ENCODE measurements around the gene LRRC3B. TPM values are rescaled to one million over a fixed set of nuclear protein-coding genes. Genes with fewer than 3 reads are reported as not detected.
"Not testable (repeated sequence)": the region's sequence is repeated elsewhere in the genome, so short reads cannot be mapped to it uniquely, and the experiment has no call there.

Gene LRRC3B, protein sequence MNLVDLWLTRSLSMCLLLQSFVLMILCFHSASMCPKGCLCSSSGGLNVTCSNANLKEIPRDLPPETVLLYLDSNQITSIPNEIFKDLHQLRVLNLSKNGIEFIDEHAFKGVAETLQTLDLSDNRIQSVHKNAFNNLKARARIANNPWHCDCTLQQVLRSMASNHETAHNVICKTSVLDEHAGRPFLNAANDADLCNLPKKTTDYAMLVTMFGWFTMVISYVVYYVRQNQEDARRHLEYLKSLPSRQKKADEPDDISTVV
- not detected for total RNA-seq

DNA sequence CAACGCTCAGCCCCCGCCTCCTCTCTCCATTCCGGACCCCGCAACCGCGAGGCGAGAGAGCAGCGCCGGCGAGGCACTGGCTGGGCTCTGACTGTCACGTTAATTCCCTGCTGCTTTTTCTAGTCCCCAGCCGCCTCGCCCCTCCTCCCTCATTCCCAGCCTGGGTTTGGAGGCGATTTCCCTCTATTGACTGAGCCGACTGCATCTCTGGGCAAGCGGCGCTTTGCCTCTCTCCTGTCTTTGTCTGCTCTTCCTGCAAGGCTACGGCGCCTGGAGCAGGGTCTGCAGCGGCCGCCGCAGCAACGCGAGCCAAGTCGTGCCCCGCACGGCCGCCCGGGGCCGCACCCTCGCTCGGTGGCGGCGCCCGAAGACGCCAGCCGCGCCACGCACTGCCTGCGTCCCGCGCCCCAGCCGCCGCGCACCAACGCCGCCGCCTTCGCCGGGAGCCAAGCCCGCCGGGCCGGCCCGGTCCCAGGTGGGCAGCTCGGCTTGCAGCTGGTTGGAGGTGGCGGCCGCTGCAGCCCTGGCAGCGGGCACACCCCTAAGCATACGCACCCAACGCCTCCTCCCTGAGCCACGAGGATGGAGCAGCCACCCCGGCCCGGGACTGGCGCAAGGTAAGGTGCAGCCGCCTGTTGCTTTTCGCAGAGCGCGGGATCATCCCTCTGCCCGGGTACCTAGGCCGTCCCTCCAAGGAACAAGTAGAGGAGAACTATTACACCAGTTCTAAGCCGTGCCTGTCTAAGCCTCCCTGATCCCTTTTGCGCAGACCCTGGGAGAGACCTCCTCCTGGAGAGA lies at the start of gene LRRC3B:
LRRC3B (plus strand) TSS at position 152 of the 798 bp plus-strand sequence. CDS start 86,901 bp downstream, outside the sequence.
- ChIA-PET CTCF (no interaction called here), POLR2A (no interaction called here)
- Mint-ChIP-seq H3K27me3 (peaks cover 39% of the 10 kb centered on the region), H3K27ac (no peak within 1 kb of the TSS), H3K9me3 (ENCODE audit: low read depth) (no peaks in the 10 kb centered on the region), H3K4me3 (no peak within 1 kb of the TSS), H3K36me3 (ENCODE audit: low read depth) (no peaks in the 10 kb centered on the region), H3K4me1 (no peaks in the 10 kb centered on the region)
- intact Hi-C loops (cut with DNase I, micrococcal nuclease): no loop called here
- ATAC-seq (no peak), DNase-seq (no peak)

DNA sequence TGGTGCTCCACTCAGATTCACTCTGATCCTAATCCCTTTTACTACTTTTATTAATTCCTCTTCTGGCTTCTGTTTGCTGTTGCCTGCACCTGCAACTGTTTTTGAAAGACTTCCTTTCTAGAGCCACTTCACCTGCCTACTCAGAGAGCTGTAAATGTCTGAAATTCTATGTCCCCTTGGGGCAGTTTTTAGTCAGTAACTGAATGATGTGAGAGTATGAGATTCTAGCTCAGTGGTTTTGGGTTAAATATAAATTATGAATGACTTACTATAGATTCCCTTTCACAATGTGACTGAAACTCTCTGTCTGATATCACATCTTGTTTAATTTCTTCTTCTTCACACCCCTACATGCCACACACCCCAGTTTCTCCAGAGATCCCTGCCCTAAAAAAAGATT lies 47.8 kb upstream of the LRRC3B start:
- Mint-ChIP-seq H3K4me1 (no peaks in the 10 kb centered on the region), H3K4me3 (no peak overlapping the region), H3K27ac (no peak overlapping the region), H3K36me3 (ENCODE audit: low read depth) (no peaks in the 10 kb centered on the region), H3K27me3 (no peaks in the 10 kb centered on the region), H3K9me3 (ENCODE audit: low read depth) (peaks cover 10% of the 10 kb centered on the region)
- POLR2A ChIA-PET: no interaction called here
- no peak for DNase-seq
- CTCF ChIA-PET: no interaction called here
- intact Hi-C loops (cut with DNase I, micrococcal nuclease): no loop called here
- no peak for ATAC-seq

DNA sequence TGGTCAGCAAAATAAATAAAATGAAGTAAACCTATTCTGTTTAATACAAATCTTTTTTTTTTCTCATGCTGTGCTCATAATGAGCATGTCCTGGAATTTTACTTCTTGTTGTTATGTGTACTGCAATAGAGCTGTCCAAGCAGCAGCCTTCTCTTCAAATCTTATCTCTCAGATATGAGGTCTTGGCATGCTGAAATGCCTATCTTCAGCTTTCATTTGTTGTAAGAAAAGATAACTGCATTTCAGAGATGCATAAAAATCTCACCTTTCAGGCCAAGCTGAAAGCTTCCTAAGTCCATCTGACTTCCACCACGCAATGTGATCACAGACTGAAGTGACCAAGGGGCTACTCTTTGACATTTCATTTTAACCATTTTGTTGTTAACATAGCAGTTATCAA lies 43.5 kb upstream of the LRRC3B start:
- POLR2A ChIA-PET: no interaction called here
- ATAC-seq: no peak
- Mint-ChIP-seq H3K27me3 (no peaks in the 10 kb centered on the region), H3K4me1 (no peaks in the 10 kb centered on the region), H3K27ac (no peak overlapping the region), H3K9me3 (ENCODE audit: low read depth) (peaks cover 5% of the 10 kb centered on the region), H3K36me3 (ENCODE audit: low read depth) (no peaks in the 10 kb centered on the region), H3K4me3 (no peak overlapping the region)
- DNase-seq: no peak
- CTCF ChIA-PET: interaction anchor here (0.7 kb wide), 1 partner anchor 931 kb away, joined by 5 read pairs; no protein-coding TSS in a partner anchor
- intact Hi-C loops (cut with DNase I, micrococcal nuclease): no loop called here

DNA sequence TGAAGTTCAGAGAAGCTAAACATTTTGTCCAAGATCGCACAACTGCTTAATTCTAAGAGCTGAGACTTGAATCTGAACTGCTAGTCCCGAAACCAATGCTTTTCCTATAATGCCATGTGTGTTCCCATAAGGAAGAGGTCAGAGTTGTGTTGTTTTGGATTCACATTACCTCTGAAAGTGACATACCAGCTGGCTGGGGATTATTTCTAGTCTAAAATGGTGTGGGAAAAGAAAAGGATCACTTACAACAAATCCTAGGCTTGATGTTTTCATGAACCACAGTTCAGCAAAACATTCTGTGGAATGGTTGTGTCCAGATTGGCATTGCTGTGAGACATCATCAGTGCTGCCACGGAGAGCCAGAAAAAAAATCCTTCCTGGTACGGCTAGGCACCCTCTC lies 35.0 kb upstream of the LRRC3B start:
- Mint-ChIP-seq H3K4me1 (no peaks in the 10 kb centered on the region), H3K27ac (no peak overlapping the region), H3K4me3 (no peak overlapping the region), H3K27me3 (no peaks in the 10 kb centered on the region), H3K36me3 (ENCODE audit: low read depth) (no peaks in the 10 kb centered on the region), H3K9me3 (ENCODE audit: low read depth) (peaks cover 11% of the 10 kb centered on the region)
- ChIA-PET POLR2A (no interaction called here), CTCF (interaction anchor here (0.5 kb wide), 1 partner anchor 15 kb away, joined by 3 read pairs; no protein-coding TSS in a partner anchor)
- DNase-seq: no peak
- no peak for ATAC-seq
- intact Hi-C loops (cut with DNase I, micrococcal nuclease): no loop called here

DNA sequence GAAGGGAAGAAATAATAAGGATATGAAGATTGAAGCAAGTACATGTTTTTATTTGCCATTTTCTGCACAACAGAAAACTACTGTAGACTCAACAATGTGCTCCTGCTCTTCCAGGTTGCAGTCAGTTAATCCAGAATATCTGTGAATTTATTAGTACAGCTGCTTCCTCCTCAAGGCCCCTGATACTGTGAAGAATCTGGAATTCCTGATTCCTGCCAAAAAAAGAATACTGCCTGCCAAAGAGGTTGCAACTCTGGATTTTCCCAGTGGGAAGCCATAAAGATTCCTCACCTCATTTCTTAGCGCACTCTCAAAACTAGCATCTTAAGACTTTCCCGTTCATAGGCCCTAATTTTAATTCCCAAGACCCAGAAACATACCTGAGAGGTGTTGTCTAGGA lies 33.6 kb upstream of the LRRC3B start:
- no peak overlapping the region for H3K27ac Mint-ChIP-seq
- ATAC-seq: no peak

DNA sequence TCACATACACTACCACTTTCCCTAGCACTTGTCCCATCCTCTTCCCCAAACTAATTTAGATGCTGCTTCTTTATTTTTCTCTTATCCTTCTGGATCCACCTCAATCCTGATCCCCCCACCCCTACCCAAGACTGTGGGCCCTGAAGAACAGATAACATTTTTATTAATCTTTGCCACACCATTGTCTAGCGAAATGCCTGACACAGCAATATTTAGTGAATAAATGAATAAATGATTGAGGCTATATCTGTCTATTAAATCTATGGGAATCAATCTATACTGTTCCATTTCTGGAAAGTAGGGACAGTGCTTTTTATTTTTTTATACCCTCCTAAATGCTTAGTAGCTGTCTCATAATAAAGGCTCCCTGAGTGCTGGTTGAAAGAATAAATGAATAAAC lies 32.9 kb upstream of the LRRC3B start:
- ATAC-seq: no peak
- no peaks in the 10 kb centered on the region for H3K27me3 Mint-ChIP-seq
- POLR2A ChIA-PET: no interaction called here

More for the DNA sequence above, 33.6 kb upstream of the LRRC3B start:
- ChIA-PET CTCF (no interaction called here), POLR2A (no interaction called here)
- no peak for DNase-seq
- H3K4me3 Mint-ChIP-seq: no peak overlapping the region
- peaks cover 10% of the 10 kb centered on the region for H3K9me3 Mint-ChIP-seq (ENCODE audit: low read depth)
- intact Hi-C loops (cut with DNase I, micrococcal nuclease): no loop called here
- H3K36me3 Mint-ChIP-seq (ENCODE audit: low read depth): no peaks in the 10 kb centered on the region
- no peaks in the 10 kb centered on the region for H3K27me3 Mint-ChIP-seq
- H3K4me1 Mint-ChIP-seq: no peaks in the 10 kb centered on the region

DNA sequence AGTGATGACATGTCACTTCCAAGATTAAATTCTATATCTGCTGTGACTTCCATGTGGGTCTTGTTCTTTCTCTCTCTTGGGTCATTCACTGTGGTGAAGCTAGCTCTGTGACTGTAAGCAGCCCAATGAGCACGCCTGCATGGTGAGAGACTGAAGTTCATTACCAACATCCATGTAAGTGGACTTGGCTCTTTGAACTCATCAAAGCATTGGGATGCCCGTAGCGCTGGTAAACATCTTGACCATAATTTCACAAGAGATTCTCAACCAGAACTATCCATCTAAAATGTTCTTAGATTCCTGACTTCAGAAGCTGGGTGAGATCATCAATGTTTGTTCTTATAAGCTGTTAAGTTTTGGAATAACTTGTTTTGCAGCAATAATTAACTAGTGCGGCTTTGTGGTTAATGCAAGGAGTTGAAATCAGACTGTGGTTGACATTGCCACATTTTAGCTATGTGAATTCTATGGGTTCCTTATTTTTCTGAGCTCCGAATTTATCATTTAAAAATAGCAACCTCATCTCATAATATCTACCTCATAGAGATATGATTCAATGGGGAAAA lies 31.6 kb upstream of the LRRC3B start:
- Mint-ChIP-seq H3K27me3 (no peaks in the 10 kb centered on the region), H3K27ac (no peak overlapping the region), H3K4me3 (no peak overlapping the region), H3K9me3 (ENCODE audit: low read depth) (peaks cover 14% of the 10 kb centered on the region), H3K4me1 (no peaks in the 10 kb centered on the region), H3K36me3 (ENCODE audit: low read depth) (no peaks in the 10 kb centered on the region)
- no peak for ATAC-seq
- intact Hi-C loops (cut with DNase I, micrococcal nuclease): no loop called here
- ChIA-PET POLR2A (no interaction called here), CTCF (interaction anchor here (0.6 kb wide), 1 partner anchor 93 kb away, joined by 3 read pairs; no protein-coding TSS in a partner anchor)
- no peak for DNase-seq

More for the DNA sequence above, 32.9 kb upstream of the LRRC3B start:
- Mint-ChIP-seq H3K36me3 (ENCODE audit: low read depth) (no peaks in the 10 kb centered on the region), H3K4me1 (no peaks in the 10 kb centered on the region), H3K9me3 (ENCODE audit: low read depth) (peaks cover 10% of the 10 kb centered on the region), H3K27ac (no peak overlapping the region), H3K4me3 (no peak overlapping the region)
- CTCF ChIA-PET: no interaction called here
- DNase-seq: no peak
- intact Hi-C loops (cut with DNase I, micrococcal nuclease): no loop called here

DNA sequence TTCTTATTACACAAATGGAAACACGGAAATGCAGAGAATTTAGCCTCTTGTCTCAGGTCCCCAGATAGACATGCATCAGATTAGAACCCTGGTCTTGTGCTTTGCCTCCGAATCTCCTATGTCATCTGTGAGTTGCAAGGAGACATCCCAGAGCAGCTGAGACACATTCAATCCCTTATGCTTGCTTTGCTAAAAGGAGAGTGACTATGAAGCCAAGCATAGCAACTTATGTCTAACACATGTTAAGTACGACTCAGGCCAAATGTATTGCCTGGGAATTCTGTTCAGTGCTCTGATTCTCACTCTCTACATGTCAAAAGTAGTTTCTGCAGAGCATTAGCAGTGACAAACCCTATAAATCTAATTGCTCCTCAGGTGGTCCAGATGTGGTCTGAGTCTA lies 30.6 kb upstream of the LRRC3B start:
- no peak for ATAC-seq
- intact Hi-C loops (cut with DNase I, micrococcal nuclease): no loop called here
- no peak for DNase-seq
- POLR2A ChIA-PET: no interaction called here
- H3K36me3 Mint-ChIP-seq (ENCODE audit: low read depth): no peaks in the 10 kb centered on the region
- CTCF ChIA-PET: no interaction called here
- H3K27me3 Mint-ChIP-seq: no peaks in the 10 kb centered on the region
- no peak overlapping the region for H3K27ac Mint-ChIP-seq
- H3K4me1 Mint-ChIP-seq: no peaks in the 10 kb centered on the region
- no peak overlapping the region for H3K4me3 Mint-ChIP-seq
- H3K9me3 Mint-ChIP-seq (ENCODE audit: low read depth): peaks cover 14% of the 10 kb centered on the region

DNA sequence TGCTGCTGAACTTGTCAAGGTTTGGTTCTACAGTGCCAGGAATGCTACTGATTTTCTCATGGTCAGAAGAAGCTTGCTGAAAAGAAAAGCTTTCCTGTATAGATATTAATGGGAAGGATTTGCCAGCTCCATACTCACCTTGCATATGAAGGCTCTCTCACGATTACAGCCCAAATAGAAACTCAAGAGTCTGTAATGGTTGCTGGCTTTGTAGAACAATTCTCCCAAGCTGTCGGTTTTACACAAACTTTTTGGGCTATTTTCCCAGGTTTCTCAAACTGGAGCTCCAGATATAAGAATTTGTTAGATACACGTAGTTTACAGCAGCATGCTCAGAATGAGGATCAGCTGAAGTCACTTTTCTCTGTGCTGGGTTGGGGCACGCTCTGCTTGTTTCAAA lies 30.1 kb upstream of the LRRC3B start:
- H3K4me3 Mint-ChIP-seq: no peak overlapping the region
- H3K4me1 Mint-ChIP-seq: no peaks in the 10 kb centered on the region
- intact Hi-C loops (cut with DNase I, micrococcal nuclease): no loop called here
- no peaks in the 10 kb centered on the region for H3K27me3 Mint-ChIP-seq
- CTCF ChIA-PET: no interaction called here
- peaks cover 14% of the 10 kb centered on the region for H3K9me3 Mint-ChIP-seq (ENCODE audit: low read depth)
- POLR2A ChIA-PET: no interaction called here
- no peaks in the 10 kb centered on the region for H3K36me3 Mint-ChIP-seq (ENCODE audit: low read depth)
- DNase-seq: no peak
- H3K27ac Mint-ChIP-seq: no peak overlapping the region
- no peak for ATAC-seq

DNA sequence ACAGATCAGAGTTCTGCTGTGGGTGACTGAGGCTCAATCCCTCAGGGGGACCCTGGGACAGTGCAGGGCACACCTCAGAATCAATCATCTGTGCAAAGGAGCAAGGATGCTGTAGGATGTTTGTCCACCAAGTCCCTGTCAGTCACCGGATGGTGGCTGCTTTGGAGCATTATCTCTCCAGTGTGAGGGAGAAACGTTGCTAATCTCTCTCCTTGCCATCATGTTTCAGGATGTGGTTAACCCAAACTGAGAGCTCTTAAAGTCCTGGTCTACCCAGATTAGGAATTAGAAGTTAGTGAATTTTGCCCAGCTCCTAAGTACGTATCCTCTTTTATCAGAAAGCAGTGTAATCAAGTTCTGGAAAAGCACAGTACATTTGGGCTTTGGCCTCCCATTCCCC lies 26.2 kb upstream of the LRRC3B start:
- ATAC-seq (no peak), DNase-seq (no peak)
- intact Hi-C loops (cut with DNase I, micrococcal nuclease): no loop called here
- CTCF ChIA-PET: no interaction called here
- Mint-ChIP-seq H3K9me3 (ENCODE audit: low read depth) (peaks cover 17% of the 10 kb centered on the region), H3K27me3 (no peaks in the 10 kb centered on the region), H3K27ac (no peak overlapping the region), H3K4me1 (no peaks in the 10 kb centered on the region), H3K36me3 (ENCODE audit: low read depth) (no peaks in the 10 kb centered on the region), H3K4me3 (no peak overlapping the region)
- POLR2A ChIA-PET: no interaction called here

DNA sequence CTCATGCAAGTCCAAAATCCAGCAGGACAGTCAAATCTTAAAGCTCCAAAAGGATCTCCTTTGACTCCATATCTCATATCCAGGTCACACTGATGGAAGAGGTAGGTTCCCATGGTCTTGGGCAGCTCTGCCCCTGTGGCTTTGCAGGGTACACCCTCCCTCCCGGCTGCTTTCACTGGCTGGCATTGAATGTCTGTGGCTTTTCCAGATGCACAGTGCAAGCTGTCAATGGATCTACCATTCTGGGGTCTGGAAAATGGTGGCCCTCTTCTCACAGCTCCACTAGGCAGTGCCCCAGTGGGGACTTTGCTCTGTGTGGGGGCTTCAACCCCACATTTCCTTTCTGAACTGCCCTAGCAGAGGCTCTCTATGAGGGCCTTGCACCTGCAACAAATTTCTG lies 19.3 kb upstream of the LRRC3B start:
- peaks cover 34% of the 10 kb centered on the region for H3K9me3 Mint-ChIP-seq (ENCODE audit: low read depth)
- H3K4me1 Mint-ChIP-seq; intact Hi-C loops (cut with DNase I, micrococcal nuclease); ATAC-seq; DNase-seq; CTCF ChIA-PET; POLR2A ChIA-PET; H3K4me3 Mint-ChIP-seq; H3K27ac Mint-ChIP-seq; H3K36me3 Mint-ChIP-seq (ENCODE audit: low read depth); H3K27me3 Mint-ChIP-seq: not testable (repeated sequence)

DNA sequence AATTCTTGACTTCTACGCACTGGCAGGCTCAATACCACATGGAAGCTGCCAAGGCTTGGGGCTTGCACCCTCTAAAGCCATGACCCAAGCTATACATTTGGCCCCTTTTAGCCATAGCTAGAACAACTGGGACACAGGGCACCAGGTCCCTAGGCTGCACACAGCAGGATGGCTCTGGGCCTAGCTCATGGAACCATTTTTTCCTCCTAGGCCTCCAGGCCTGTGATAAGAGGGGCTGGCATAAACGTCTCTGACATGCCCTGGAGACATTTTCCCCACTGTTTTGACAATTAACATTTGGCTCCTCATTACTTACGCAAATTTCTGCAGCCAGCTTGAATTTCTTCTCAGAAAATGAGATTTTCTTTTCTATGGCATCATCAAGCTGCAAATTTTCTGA lies 18.8 kb upstream of the LRRC3B start:
- H3K9me3 Mint-ChIP-seq (ENCODE audit: low read depth): peaks cover 31% of the 10 kb centered on the region
- H3K27me3 Mint-ChIP-seq; POLR2A ChIA-PET; H3K4me3 Mint-ChIP-seq; H3K27ac Mint-ChIP-seq; CTCF ChIA-PET; ATAC-seq; H3K36me3 Mint-ChIP-seq (ENCODE audit: low read depth); intact Hi-C loops (cut with DNase I, micrococcal nuclease); H3K4me1 Mint-ChIP-seq; DNase-seq: not testable (repeated sequence)

Measured in activated CD4-positive, alpha-beta T cell treated with anti-CD3 and anti-CD28 coated beads for 36 hours (primary cell).